OCI-LY3 (cell line): ENCODE results near the gene EPHA8.

Experiments
- H2AFZ ChIP-seq: fragments of 200-600, 300-600 bp; shearing (Covaris generic); 2 replicates; pipeline ENCODE4 v1.6.0; 2014; ENCODE audit warnings: antibody characterized with exemption, low read depth, low read length
- H3K27ac ChIP-seq: fragments of 200-600, 300-600 bp; sonication (generic); 2 replicates; pipeline ENCODE4 v1.5.1; 2014; ENCODE audit warnings: mild to moderate bottlenecking, low read length, moderate library complexity, mixed read lengths
- H3K27me3 ChIP-seq: fragments of 200-600, 300-600 bp; sonication (generic); 2 replicates; pipeline ENCODE4 v1.6.1; 2014; ENCODE audit warnings: low read depth, low read length, mixed read lengths
- H3K36me3 ChIP-seq: fragments of 200-600, 300-600 bp; sonication (generic); replicated peaks from 2 replicates; pipeline ENCODE3; 2014; ENCODE audit warnings: low read depth, low read length, mixed read lengths
- H3K4me1 ChIP-seq: fragments of 300-600, 200-600 bp; sonication (generic); 2 replicates; pipeline ENCODE4 v1.6.1; 2014; ENCODE audit warnings: low read length, mixed read lengths
- H3K4me2 ChIP-seq: fragments of 200-600, 300-600 bp; sonication (generic); 2 replicates; pipeline ENCODE4 v1.6.1; 2014; ENCODE audit warnings: low read length, mixed read lengths
- H3K4me3 ChIP-seq: fragments of 300-600, 200-600 bp; sonication (generic); 2 replicates; pipeline ENCODE4 v1.5.1; 2014; ENCODE audit warnings: antibody characterized with exemption, mild to moderate bottlenecking, low read length, moderate library complexity
- H3K79me2 ChIP-seq: fragments of 300-600, 200-600 bp; shearing (Covaris generic); 2 replicates; pipeline ENCODE4 v1.6.1; 2014; ENCODE audit warnings: mild to moderate bottlenecking, low read length, mixed read lengths
- H3K9ac ChIP-seq: fragments of 300-600, 200-600 bp; shearing (Covaris generic); 2 replicates; pipeline ENCODE4 v1.6.0; 2014; ENCODE audit warnings: mild to moderate bottlenecking, low read length, moderate library complexity
- H3K9me3 ChIP-seq: fragments of 200-600, 300-600 bp; shearing (Covaris generic); 2 replicates; pipeline ENCODE4 v1.6.1; 2014; ENCODE audit warnings: low read length, mixed read lengths; ENCODE audit not compliant: insufficient read depth
- H4K20me1 ChIP-seq: fragments of 200-600, 300-600 bp; sonication (generic); 2 replicates; pipeline ENCODE4 v1.6.1; 2016; ENCODE audit warnings: low read length, mixed read lengths; ENCODE audit not compliant: insufficient read depth
- EZH2phosphoT487 ChIP-seq: fragments of 200-600 bp; shearing (Covaris generic); IDR thresholded peaks from 2 replicates; pipeline ENCODE4 v1.6.1; 2018; ENCODE audit warnings: antibody characterized with exemption, mixed run types, low read depth
- TF ChIP-seq, protein P1 (sequence below): fragments of 200-600, 300-600 bp; sonication (generic); IDR thresholded peaks from 2 replicates; pipeline ENCODE4 v1.5.1; 2014; ENCODE audit warnings: antibody characterized with exemption, low read length, low read depth

Gene EPHA8

DNA sequence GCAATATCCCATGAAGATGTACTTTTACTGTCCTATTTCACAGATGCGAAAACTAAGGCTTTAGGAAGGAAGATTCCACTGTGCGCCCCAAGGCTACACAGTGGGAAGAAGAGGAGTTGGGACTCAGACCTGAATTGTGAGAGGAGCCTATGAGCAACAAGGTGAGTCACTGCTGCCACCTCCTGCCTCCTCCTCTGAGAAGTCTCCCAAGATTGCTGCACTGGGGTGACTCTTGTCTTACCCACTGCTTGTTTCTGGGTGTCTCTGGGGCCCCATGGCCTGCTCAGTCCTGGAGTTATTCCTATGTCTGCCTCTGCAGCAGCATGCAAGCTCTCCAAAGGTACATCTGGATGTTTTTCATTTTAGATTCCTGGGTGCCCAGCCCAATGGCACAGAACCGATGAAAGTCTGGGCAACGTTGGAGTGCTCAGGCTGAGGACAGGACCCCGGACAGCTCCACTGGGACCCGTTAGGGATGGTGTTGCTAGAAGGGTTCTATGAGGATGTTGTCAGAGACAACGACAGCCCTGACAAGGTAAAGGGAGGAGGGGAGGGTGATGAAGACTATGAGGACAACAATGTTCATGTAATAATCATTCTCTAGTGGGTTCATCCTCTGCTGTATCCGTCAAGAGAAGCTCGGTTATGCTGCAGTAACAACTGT, 62.1 kb downstream of the EPHA8 start:
- Histone ChIP-seq H3K9ac (no peak overlapping the region), H4K20me1 (no peaks in the 10 kb centered on the region), H2AFZ (no peak overlapping the region), H3K79me2 (no peaks in the 10 kb centered on the region), H3K4me2 (no peak overlapping the region), H3K27me3 (no peaks in the 10 kb centered on the region), H3K27ac (no peak overlapping the region), H3K4me1 (no peaks in the 10 kb centered on the region), H3K36me3 (no peaks in the 10 kb centered on the region), H3K9me3 (no peaks in the 10 kb centered on the region), H3K4me3 (no peak overlapping the region)
- TF ChIP-seq EZH2phosphoT487, result no peak
- TF ChIP-seq, protein P1, sequence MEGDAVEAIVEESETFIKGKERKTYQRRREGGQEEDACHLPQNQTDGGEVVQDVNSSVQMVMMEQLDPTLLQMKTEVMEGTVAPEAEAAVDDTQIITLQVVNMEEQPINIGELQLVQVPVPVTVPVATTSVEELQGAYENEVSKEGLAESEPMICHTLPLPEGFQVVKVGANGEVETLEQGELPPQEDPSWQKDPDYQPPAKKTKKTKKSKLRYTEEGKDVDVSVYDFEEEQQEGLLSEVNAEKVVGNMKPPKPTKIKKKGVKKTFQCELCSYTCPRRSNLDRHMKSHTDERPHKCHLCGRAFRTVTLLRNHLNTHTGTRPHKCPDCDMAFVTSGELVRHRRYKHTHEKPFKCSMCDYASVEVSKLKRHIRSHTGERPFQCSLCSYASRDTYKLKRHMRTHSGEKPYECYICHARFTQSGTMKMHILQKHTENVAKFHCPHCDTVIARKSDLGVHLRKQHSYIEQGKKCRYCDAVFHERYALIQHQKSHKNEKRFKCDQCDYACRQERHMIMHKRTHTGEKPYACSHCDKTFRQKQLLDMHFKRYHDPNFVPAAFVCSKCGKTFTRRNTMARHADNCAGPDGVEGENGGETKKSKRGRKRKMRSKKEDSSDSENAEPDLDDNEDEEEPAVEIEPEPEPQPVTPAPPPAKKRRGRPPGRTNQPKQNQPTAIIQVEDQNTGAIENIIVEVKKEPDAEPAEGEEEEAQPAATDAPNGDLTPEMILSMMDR, result no peak

DNA sequence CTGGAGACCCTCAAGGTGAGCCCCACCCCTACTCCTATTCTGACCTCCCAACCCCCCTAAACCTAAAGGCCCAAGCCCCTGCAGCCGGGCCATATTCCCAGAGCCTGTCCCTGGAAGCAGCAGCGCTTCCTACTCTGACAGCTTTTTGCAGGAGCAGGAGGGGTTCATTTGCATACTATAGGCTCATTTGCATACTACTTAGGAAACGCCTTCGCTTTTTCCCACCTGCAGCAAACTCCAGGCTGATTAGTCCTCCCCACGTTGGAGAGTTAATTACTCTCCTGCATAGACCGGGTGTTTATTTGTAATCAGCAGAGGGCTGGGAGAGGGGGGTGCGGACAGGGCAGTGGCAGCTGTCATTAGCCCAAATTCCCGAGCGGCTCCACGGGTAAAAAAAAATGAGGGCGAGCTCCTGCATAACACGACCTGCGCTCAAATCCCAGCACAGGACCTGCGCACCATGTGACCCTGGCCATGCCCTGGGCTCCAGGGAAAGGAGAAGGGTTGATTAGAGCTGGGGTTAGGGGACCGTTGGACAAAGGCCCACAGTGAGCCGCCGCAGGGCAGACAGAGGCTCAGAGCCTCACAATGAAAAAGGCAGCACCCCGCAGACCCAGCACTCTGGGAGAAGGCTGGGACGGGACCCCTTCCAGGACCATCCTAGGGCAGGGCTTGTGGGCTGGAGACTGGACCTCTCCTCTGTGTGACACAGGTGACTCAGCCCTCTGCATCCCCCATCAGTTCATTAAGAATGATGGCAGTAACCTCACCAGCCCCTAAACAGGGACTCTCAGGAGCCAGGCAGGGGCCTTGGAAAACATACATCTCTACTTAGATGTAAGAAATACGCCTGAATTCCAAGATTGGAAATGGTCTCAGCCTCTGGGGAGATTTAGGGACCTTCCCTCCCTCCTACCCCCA, 63.2 kb downstream of the EPHA8 start:
- Histone ChIP-seq H3K4me3 (no peak overlapping the region), H3K4me2 (no peak overlapping the region), H3K27ac (no peak overlapping the region), H3K4me1 (no peaks in the 10 kb centered on the region), H2AFZ (no peak overlapping the region), H3K27me3 (no peaks in the 10 kb centered on the region), H3K9me3 (no peaks in the 10 kb centered on the region), H3K9ac (no peak overlapping the region), H3K79me2 (no peaks in the 10 kb centered on the region), H4K20me1 (no peaks in the 10 kb centered on the region), H3K36me3 (no peaks in the 10 kb centered on the region)
- TF ChIP-seq, protein P1, result no peak
- no peak for TF ChIP-seq EZH2phosphoT487

DNA sequence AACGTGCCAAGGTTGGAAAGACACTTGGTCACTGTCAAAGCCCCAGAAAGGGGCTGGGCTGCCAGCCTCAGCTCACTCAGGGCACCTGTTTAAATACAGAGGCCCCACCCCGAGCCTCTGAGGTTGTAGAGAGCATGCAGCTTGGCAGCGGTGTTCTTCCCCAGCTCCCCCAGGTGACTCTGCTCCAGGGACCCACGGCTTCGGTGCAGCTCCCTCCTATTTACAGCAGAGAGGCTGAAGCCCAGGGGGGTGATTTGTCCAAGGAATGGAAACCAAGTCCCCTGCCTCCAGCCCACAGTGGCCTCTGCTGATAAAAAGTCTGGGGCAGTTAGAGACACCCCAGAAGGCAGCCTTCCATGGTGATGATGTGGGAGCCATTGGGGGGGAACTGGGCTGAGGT, 64.0 kb downstream of the EPHA8 start:
- H3K36me3 ChIP-seq, result no peaks in the 10 kb centered on the region
- no peak overlapping the region for H3K4me2 ChIP-seq
- no peaks in the 10 kb centered on the region for H3K27me3 ChIP-seq
- H3K4me1 ChIP-seq, result no peaks in the 10 kb centered on the region
- H3K9me3 ChIP-seq, result no peaks in the 10 kb centered on the region
- no peak overlapping the region for H3K27ac ChIP-seq
- H3K9ac ChIP-seq, result no peak overlapping the region
- TF ChIP-seq, protein P1, result no peak
- no peak for TF ChIP-seq EZH2phosphoT487
- H3K4me3 ChIP-seq, result no peak overlapping the region
- no peak overlapping the region for H2AFZ ChIP-seq
- no peaks in the 10 kb centered on the region for H3K79me2 ChIP-seq
- no peaks in the 10 kb centered on the region for H4K20me1 ChIP-seq

DNA sequence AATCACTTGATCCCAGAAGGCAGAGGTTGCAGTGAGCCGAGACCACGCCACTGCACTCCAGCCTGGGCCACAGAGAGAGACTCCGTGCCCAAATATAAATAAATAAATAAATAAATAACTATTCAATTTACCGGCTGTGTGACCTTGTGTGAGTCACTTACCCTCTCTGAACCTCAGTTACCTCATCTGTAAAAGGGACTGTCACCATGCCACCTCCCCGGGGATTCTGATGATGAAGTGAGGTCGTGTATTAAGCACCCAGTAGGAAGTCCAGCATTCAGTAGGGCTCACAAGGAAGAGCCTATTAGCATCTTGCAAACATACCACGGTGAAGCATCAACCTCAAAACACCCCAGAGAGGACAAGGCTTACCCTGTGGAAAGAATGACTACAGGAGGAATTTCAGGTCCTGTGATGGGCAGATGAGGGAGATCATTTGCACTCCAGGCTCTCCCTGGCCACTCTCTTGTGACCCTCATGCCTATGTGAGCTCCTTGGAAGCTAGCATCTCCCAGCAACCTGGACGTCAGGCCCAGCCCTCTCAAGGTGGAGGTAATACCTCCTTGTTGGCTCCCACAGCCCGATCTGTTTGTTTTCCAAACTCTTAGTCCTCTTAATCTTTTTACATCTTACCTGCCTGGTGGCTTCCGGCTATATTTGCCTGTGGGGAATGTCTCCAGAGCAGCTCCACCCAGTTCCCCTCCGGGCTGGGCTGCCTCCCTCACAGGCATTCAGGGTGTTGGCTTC, 65.6 kb downstream of the EPHA8 start:
- Histone ChIP-seq H4K20me1 (no peaks in the 10 kb centered on the region), H3K4me2 (no peak overlapping the region), H3K9me3 (no peaks in the 10 kb centered on the region), H3K79me2 (no peaks in the 10 kb centered on the region), H3K27me3 (no peaks in the 10 kb centered on the region), H3K4me1 (no peaks in the 10 kb centered on the region), H2AFZ (no peak overlapping the region), H3K27ac (no peak overlapping the region), H3K4me3 (no peak overlapping the region), H3K36me3 (no peaks in the 10 kb centered on the region), H3K9ac (no peak overlapping the region)
- no peak for TF ChIP-seq EZH2phosphoT487
- TF ChIP-seq, protein P1, result no peak
